NCI-H226 (cell line): ENCODE results near the gene ANKRD29.
"Not testable (repeated sequence)": the region's sequence is repeated elsewhere in the genome, so short reads cannot be mapped to it uniquely, and the experiment has no call there.

Experiments used
- DNase-seq: peaks from one replicate; pipeline ENCODE4 v3.0.0-alpha.2; 2015

ANKRD29 gene

DNA sequence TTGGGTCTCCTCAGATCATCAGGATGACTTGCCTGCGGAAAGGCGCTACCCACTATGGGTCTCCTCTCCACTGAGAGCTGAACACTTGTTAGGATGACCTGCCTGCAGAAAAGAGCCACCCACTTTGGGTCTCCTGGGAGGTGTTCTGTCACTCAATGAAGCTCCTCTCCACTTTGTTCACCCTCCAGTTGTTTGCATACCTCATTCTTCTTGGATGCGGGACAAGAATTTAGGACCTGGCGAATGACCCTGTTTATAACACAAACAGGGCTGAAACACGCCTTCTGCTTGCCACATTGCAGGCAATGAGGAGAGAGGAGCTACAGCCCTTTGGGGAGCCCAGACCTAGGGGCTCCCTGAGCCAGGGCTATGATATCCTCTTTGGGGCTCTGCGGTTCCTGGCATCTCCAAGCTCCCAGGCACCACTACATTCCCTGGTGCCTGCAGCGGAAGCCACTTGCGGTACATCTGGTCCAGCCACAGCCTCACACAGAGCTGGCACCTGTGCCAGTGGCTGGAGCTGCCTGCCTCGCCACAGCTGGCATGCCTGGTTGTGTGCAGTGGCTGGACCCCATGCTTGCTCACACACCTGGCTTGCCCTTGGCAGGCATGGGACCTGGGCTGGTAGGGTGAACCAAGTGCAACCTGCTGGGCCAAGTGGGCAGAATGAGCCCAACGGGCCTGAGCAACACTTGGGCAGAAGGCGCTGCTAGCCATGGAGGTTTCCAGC is 20.6 kb downstream of the ANKRD29 start:
- no peak for DNase-seq

DNA sequence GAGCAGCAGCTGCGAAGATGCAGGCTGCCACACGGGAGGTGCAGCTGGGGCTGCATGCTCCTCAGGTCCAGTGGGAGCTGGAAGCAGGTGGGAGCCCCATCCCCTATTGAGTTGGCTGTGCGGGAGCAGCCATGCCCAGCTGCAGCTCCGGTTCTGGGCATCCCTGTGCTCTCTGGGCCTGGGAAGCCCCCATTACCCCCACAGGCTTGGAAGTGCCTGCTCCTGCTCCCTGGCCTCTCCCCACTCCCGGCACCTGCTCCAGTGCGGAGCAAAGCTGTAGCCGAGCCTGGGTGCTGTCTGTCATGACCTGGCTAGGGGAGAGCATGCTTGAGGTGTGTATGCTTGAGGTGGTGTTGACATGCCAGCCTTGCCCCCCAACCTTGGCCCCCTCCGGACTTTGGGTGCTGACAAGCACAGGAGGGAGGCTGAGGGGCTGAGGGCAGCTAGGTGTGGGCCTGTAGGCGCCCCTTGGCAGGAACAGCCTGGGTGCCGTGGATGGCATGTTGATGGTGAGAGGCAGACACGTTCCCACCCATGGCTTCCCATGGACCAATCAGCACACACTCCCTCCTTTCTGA is 21.5 kb downstream of the ANKRD29 start:
- DNase-seq = no peak

DNA sequence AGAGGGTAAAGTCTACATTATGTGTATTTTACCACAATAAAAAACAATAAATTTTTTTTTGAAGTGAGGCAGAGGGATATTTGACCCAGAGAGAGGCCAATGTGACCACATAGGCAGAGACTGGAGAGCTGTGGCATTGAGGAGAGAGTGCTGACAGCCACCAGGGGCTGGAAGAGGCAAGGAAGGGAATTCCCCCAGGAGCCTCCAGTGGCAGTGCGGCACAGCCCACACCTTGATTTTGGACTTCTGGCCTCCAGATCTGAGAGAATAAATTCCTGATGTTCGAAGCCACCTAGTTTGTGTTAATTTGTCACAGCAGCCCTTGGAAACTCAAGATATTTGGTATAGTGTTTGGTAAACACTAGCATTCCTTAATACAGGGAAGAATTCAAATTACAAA is 22.7 kb downstream of the ANKRD29 start:
- no peak for DNase-seq

DNA sequence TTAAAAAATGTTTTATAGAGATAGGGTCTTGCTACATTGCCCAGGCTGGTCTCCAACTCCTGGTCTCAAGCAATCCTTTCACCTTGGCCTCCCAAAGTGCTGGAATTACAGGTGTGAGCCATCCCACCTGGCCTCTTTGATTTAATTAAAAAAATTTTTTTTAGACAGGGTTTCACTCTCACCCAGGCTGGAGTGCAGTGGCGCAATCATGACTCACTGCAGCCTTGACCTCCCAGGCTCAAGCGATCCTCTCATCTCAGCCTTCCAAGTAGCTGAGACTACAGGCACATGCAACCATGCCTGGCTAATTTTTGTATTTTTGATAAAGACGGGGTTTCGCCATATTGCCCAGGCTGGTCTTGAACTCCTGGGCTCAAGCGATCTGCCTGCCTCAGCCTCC is 26.3 kb downstream of the ANKRD29 start:
- DNase-seq = peak; percentile 58

DNA sequence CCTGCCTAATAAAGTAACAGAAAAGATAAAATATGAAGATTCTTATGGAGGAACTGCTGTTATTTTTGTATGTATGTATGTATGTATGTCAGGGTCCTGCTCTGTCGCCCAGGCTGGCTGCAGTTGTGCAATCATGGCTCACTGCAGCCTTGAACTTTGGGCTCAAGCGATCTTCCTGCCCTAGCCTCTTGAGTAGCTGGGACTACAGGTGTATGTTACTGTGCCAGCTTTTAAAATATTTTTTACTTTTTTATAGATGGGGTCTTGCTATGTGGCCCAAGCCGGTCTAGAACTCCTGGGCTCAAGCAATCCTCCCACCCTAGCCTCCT is 26.7 kb downstream of the ANKRD29 start:
- no peak for DNase-seq

DNA sequence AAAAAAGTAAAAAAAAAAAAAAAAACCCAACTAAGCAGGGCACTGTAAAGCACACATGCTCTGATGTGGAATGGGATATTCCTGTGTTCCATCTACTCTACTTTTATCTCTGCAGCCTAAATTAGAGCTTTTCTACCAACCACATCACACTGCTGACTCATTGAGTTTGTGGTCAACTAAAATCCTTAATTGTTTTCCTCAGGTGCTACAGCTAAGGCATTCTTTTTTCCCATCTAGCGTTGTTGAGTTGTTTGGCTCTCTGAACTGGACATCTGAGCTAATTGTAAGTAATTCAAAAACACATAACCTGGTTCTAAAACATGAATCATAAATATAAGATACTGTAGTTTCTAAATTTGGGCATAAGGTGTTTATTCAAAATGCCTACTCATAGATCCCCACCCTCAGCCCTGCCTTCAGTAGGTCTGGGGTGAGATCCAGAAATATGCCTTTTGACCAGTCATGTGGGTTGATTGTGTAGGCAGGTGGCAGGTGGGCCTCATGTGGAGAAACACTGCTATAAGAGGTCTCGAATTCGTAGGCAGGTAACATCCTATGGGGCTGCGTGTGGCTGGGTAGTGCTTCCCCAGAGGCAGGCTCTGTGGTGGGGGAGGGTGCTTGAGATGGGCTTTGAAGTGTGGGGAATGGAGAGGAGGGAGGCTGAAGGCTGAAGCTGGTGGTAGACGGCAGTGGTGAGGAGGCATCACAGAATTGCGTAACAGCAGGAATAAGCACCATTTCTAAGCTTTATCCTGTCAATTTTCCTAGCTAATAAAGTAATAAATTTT is 27.2 kb downstream of the ANKRD29 start:
- no peak for DNase-seq

DNA sequence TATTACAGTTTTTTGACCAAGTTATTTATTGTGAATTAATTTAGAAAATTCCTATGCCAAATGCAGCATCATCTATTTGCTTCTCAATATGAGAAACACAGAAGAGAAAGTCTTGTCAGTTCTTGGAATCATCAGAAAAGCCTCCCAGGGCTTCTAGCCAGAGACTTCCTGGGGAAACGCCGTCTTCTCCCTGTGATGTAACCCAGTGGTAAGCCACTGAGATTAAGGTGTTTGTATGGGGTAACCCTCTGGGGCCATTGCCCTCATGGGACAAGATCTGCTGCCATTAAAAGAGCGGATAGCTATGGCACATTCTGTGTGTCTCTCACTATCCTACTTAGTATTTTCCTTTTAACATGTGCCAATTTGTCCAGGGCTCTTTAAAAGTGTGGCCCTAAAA is 28.0 kb downstream of the ANKRD29 start:
- peak; percentile 33 for DNase-seq

DNA sequence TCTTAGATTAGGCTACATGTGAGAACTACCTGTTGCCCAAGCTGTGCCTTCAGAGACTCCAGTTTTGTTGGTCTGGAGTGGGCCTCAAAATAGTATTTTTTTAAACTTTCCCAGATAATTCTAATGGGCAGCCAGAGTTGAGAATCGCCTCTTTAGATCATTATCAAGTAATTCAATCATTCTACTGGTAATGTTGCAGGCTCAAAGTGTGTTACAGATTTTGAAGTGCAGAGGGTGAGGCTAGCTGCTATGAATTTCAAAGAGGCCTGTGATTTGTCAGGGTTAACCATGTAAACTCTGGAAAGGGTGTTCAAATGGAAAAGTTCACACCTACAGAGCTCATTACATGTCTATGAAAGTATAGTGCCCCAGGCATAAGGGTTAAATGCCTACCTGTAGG is 30.1 kb downstream of the ANKRD29 start:
- no peak for DNase-seq

DNA sequence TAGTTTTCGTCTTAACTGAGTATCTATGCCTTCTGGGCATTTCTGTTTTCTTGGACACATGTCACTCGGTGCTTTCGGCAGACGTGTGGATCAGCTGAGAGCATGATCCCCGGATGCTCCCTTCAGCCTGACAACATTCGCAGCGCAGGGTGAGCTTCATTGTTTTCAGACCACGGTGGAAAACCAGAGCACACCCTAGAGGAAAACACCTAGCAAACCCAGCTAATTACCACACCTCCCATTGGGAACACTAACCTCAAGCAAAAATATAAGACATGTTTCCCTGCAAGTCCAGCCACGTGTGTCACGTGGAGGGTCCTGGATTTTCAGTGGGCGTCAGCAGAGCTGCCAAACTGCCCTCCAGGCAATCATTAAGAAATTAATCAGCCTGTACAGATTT is 31.0 kb downstream of the ANKRD29 start:
- no peak for DNase-seq

DNA sequence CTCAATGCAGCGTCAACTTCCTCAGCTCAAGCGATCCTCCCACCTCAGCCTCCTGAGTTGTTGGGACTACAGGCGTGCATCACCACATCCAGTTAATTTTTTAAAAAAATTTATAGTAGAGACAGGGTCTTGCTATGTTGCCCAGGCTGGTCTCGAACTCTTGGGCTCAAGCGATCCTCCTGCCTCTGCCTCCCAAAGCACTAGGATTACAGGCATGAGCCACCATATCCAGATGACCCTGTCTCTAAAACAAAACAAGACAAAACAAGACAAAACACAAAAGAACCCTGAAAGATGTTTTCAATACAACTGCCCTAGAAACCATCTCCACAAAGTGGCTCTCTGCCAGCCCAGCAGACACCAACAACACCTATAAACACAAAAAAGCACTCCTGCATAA is 31.4 kb downstream of the ANKRD29 start:
- no peak for DNase-seq

DNA sequence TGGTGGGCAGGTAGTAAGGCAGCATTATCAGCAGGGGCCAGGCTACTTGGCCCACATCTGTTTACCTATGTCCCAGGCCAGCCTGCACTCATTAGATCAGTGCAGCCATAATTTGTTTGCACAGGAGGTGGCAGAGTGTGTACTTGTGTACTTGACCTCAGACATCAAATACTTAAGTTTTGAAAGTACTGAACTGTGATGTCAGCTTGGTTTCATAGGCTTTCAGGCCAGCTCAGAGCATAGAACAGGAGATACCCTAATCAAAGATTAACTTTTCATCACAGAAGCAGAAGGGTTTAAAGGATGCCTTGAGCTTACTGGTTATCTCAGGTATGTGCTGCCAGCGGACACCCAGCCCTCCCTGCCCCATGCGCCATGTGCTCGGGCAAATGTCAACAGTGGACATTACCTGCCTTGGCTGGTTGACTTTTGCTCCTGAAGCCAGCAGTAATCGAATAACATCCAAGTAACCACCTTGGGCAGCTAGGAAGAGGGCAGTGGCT is 33.2 kb downstream of the ANKRD29 start:
- DNase-seq = no peak

DNA sequence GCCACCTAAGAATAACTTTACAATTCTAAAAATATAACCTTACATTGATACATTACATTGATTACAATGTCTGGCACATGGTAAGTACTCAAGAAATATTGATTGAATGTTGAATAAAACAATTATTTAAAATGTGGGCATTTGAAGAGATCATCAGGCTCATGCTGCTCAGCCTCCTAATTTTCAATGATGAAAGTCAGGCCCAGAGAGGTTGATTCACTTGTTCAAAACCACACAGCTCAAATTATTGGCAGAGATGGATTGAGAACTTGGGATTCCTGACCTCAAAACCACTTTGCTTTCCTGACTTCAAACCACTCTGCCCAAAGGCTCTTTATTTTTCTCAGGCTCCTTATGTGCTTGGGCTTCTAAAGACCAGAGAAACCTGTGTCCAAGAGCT is 34.7 kb downstream of the ANKRD29 start:
- DNase-seq = no peak

DNA sequence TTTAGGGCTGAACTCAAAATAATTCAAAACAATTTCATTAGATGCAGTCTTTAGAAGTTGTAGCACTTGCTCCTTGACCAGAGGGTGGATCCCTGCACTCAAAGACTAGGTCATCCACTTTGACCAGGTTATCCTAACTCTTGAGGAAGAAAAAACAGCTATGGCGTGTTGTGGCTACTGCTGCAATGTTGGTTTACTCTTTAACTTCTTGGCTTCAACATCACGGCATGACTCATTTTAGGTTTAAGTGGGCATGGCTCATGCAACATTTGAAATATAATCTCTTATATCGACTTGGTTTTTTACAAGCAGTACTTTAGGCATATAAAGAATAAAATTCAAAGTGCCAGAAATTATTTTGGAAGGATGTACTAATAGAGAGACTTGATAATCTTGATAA is 35.4 kb downstream of the ANKRD29 start:
- DNase-seq = peak; percentile 84

DNA sequence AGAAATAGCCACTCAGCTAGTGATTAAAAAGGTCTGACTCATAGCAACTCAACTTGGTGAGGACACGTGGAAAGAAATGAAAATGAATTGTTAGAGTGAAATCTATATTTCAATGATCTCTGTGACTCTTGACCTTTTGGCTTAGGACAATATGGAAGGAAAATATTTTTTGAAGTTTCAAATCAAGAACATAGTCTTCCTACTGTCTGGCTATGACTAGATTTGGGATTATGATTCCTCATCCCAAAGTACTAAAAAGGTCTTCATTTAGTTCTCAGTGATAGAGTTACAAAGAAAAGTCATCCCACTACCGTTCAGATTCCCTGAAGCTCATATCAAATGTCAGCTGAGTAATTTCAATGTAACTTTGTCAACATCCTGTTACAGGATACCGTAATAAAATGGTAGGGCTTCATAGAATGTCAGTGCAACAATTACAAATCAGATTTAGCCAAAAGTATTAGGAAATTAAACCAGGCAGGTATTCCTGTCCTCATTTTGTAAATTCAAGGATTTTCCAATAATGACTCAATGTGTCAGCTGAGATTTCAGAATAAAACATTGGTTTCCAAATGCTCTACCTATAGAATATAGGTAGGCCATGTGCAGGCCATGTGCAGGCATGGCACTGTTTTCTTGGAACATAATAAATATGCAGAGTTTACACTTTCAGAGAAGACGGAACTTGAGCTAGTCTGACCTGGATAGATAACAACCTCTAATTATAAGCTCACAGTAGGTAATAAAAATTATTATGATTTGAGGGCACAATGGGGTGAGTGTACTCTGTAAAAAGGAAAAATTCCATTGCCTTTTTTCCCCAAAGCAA is 36.0 kb downstream of the ANKRD29 start:
- no peak for DNase-seq

DNA sequence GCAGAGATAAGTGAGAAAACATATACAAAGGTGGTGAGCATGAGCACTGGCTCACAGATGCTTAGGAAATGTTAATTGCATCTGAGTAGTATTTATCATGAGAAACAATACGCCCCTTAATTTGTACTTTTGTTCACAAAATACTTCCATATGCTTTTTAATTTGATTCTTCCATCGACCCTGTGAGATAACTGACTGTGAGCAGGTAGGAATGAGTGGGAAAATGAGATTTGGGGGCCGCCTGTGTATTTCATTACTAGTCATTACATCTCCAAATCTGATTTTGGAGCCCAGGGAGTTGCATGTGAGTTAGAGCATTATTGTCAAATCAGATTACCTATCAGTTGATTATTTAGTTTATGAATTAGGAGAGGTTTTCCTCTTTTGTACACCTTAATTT is 39.7 kb downstream of the ANKRD29 start:
- DNase-seq = no peak

DNA sequence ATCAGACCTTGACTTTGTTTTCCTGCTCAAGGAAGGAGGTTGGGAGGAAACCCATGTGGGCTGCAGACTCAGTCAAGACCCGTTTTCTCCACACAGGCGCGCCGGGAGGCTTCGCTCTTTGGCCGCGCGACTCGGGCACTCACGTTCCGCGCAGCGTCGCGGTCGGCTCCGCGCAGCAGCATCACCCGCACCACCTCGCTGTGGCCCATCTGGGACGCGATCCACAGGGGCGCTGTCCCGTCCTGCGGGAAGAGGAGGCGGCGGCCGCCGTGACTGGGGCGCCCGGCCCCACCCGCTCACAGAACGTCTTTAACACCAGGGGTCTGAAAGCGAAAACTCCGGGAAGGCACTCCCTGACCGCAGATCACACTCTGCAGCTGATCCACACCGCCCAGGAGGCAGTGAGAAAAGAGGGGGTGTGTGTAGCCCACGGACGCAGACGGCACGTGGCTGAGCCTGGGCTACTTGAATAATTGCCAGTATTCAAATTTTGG is 43.3 kb downstream of the ANKRD29 start:
- no peak for DNase-seq

DNA sequence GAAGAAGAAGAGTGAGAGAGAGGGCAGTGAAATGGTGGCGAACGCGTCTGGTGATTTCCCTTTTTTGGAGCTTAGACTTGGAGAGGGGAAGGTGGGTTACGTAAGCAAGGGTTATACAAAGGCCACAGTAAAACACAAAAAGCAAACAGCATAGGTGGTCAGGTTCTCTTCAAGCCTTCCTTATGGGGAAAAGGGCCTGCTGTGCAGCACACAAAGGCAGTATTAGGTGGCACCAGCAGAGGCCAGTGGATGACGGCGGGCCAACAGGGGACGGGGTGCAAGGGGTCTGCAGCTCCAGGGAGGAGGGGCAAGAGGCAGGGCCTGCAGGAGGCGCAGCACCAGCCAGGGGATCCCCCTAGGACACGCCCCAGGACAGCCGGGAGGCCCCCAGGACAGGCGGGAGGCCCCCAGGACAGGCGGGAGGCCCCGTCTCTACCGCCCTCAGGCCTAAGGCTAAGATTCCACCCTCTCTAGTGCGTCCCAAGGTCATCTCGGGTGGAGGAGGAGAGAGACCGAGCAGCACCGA is 43.8 kb downstream of the ANKRD29 start:
- no peak for DNase-seq

DNA sequence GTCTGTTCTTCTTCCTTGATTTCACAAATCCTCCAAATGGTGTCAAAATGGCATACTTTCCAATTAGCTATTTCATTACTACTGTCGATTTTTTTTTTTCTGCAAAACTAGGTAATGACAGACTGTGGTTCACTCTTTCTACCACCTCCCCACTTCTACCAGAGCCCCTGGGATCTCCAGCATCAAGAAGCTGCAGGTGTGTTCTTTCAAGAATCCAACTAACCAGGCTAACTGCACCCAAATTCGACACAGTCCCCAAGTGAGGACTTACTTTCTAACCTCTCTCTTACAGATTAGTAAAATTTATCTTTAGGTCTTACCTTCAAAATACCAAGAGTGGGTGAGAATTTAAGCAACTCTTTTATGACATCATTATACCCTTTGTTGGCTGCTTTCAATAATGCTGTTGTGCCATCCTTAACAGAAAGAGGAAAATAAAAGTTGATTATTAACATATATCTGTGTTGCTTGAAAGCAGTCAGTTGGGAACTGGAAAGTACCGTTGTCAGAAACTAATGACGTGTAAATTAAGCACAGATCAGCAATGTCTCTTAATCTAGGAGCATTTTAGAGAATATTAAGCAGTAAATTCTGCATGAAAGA is 45.2 kb downstream of the ANKRD29 start:
- no peak for DNase-seq

DNA sequence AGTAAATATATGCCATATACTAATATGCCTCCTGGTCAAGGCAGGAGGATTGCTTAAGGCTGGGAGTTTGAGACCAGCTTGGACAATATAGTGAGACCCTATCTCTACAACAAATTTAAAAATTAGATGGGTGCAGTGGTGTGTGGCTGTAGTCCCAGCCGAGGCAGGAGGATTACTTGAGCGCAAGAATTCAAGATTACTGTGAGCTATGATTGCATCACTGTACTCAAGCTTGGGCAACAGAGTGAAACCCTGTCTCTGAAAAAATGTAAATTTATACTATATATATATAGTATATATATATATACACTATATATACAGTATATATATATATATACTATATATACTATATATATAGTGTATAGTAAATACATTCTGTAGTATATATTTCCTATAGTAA is 46.5 kb downstream of the ANKRD29 start:
- DNase-seq = no peak

DNA sequence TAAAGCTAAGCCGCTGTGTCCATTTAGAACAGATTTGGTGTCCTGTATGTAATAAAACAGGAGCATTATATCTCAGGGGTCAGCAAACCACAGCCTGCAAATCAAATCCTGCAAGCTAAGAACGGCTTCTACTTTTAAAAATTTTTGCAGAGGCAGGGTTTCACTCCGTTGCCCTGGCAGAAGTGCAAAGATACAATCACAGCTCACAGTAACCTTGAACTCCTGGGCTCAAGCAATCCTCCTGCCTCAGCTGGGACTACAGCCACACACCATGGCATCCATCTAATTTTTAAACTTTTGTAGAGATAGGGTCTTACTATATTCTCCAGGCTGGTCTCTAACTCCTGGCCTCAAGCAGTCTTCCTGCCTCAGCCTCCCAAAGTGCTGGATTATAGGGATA is 47.8 kb downstream of the ANKRD29 start:
- no peak for DNase-seq

DNA sequence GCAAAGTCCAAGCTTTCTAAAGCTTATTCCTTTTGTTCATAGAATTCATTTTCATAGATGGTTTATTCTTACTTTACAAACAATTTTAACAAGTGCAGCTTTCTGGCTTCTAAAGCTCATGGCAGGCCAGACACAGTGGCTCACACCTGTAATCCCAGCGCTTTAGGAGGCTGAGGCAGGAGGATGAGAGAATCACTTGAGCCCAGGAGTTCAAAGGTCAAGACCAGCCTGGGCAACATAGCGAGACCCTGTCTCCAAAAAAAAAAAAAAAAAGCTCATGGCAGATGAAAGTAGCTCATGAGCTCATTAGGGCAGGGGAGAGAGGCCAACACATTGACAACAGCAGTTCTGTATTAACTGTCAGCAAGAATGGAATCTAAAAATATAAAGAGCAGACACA is 48.3 kb downstream of the ANKRD29 start:
- DNase-seq = no peak

DNA sequence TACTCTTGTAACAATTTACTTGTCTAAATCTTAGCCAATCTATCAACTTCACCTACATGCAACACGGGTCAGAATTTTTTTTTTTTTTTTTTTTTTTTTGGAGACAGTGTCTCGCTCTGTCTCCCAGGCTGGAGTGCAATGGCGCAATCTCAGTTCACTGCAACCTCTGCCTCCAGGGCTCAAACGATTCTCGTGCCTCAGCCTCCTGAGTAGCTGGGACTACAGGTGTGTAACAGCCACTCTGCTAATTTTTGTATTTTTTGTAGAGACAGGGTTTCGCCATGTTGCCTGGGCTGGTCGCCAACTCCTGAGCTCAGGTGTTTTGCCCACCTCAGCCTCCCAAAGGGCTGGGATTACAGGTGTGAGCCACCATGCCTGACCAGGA is 49.6 kb downstream of the ANKRD29 start:
- DNase-seq = not testable (repeated sequence)
